Activated CD4-positive, alpha-beta T cell treated with anti-CD3 and anti-CD28 coated beads, Interleukin-2, amount 50 U/mL, for 48 hours (primary cell): ENCODE results near the gene PWWP2A.
"Not testable (repeated sequence)": the region's sequence is repeated elsewhere in the genome, so short reads cannot be mapped to it uniquely, and the experiment has no call there.

Source experiments
- DNase-seq, 2 experiments: peaks; one replicate each; pipeline ENCODE4 v3.0.0-alpha.2; 2020

The PWWP2A gene

GRCh38 chr5:160071516-160071915 lies 47.7 kb downstream of the PWWP2A start:
- DNase-seq, result no peak

DNA sequence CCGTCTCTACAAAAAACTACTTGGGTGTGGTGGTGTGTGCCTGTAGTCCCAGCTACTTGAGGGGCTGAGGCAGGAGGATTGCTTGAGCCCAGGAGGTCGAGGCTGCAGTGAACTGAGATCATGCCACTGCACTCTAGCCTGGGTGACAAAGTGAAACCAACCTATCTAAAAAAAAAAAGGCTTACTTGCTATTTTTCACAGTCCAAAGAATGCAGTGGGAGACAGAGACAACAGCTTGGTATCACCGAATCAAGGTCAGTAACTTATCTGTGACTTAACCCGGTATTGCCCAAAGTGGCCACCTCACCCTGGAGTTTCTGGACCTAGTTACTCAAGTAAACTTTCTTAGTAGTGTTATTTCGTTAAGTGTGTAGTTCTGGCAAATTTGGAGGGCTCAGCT lies 50.1 kb downstream of the PWWP2A start:
- not testable (repeated sequence) for DNase-seq

- DNase-seq, result no peak
Observed at GRCh38 chr5:160064995-160065614, 54.1 kb downstream of the PWWP2A start.

- DNase-seq, result no peak
Observed at GRCh38 chr5:160064417-160064810, 54.8 kb downstream of the PWWP2A start.

GRCh38 chr5:160061770-160062169 lies 57.5 kb downstream of the PWWP2A start:
- DNase-seq, result no peak

DNA sequence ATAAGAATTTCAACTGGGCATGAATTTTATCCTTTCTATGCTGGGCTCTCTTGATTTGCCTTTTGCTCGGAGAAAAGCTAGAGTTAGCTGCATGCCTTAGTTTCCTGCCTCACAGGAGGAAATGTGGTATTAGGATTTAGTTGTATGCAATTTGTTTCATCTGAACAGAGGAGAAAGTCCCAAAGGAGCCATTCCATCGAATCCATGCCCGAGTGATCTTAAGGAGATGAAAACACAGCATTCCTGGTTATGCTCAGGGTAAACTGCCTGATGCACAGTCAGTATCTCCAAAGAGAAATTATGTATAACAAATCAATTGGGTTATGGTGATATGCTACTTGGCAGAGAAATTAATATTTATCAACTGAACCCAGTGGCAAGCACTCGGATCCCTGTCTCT lies 59.2 kb downstream of the PWWP2A start:
- no peak for DNase-seq

GRCh38 chr5:160057256-160057655 lies 62.0 kb downstream of the PWWP2A start:
- DNase-seq, result no peak

GRCh38 chr5:160054831-160055230 lies 64.4 kb downstream of the PWWP2A start:
- no peak for DNase-seq

- no peak for DNase-seq
Observed at GRCh38 chr5:160054047-160054446, 65.2 kb downstream of the PWWP2A start.

GRCh38 chr5:160049099-160049498 lies 70.2 kb downstream of the PWWP2A start:
- DNase-seq, result no peak

DNA sequence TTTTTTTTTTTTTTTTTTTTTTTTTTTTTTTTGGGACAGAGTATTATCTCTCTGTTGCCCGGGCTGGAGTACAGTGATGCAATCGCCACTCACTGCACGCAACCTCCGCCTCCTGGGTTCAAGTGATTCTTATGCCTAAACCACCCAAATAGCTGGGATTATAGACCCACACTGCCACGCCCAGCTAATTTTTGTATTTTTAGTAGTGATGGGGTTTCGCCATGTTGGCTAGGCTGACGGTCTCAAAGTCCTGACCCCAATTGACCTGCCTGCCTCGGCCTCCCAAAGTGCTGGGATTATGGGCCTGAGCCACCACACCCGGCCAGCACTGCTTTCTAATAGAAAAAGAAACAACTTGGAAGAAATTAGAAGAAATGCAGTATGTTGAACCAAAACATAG lies 71.1 kb downstream of the PWWP2A start:
- no peak for DNase-seq

DNA sequence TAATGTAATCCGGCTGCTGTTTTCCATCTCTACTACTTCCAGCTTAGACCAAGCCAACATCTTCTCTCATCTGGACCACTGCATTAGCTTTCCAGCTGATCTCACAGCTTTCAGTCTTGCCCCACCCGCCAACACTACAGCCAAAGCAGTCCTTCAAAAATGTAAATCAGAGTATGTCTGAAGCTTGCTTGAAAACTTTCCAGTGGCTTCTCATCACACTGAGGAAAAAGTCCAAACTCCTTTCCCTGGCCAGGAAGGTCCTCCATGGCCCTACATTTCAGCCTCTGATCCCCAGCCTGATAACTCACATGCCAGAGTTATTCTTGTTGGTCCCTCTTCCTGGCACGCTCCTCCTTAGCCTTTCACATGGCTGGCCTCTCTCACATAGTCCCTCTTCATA lies 71.8 kb downstream of the PWWP2A start:
- DNase-seq, result no peak

GRCh38 chr5:160044967-160045366 lies 74.3 kb downstream of the PWWP2A start:
- no peak for DNase-seq

- DNase-seq, result no peak
Observed at GRCh38 chr5:160044391-160044804, 74.9 kb downstream of the PWWP2A start.

DNA sequence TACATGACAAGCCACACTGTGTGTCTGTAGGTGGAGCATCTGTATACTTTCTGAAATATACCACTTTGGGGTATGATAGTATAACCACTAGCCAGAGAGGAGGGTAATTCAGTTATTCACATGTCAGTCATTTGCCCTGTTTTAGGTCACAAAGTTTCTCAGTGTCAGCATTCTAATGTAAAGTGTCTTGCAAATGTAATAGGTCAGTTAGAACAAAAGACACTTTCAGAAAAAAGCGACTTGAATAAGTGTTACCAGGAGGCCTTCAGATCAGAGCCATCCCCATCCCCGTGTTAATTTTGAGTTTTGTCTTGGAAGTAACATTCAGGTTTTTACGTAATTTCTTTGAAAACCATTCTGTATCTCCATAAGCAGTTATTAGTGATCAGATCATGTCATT lies 76.6 kb downstream of the PWWP2A start:
- DNase-seq, result no peak
